Brain microvascular endothelial cell (primary cell): Measurements from ENCODE around the gene POLR2A.

ENCODE experiments used
- DNase-seq: peaks from one replicate; pipeline ENCODE4 v3.0.0-alpha.2; 2020
- H3K27ac ChIP-seq: fragments of 250-450 bp; sonication (Bioruptor Pico); 2 replicates; pipeline ENCODE4 v1.5.1; 2020; ENCODE audit warnings: mild to moderate bottlenecking, moderate library complexity
- H3K27me3 ChIP-seq: fragments of 250-450 bp; sonication (Bioruptor Pico); replicated peaks from 2 replicates; pipeline ENCODE4 v1.5.1; 2020; ENCODE audit warnings: mild to moderate bottlenecking
- H3K36me3 ChIP-seq: fragments of 250-450 bp; sonication (Bioruptor Pico); replicated peaks from 2 replicates; pipeline ENCODE4 v1.5.1; 2020; ENCODE audit warnings: mild to moderate bottlenecking
- H3K4me3 ChIP-seq: 2 replicates; pipeline ENCODE4 v1.5.1; 2011; ENCODE audit warnings: low read depth, mild to moderate bottlenecking, control low read depth, low read length, moderate library complexity
- CTCF ChIP-seq: IDR thresholded peaks from 2 replicates; pipeline ENCODE4 v1.5.1; 2011; ENCODE audit warnings: low read depth, mild to moderate bottlenecking, moderate library complexity, low read length, control low read depth, inconsistent platforms; ENCODE audit errors: missing control alignments
- in situ Hi-C: cut with HindIII; loops from 2 replicates; pipeline ENCODE4 v1.10.0; 2017; ENCODE audit warnings: low sequenced_read_pairs, low pct_ligation_motif_present

POLR2A gene

GRCh38 chr17:7502171-7502847 lies 18.1 kb downstream of the POLR2A start:
- TF ChIP-seq CTCF: no peak
- H3K27ac ChIP-seq: no peak overlapping the region
- H3K27me3 ChIP-seq: no peaks in the 10 kb centered on the region
- no peak for DNase-seq
- peaks cover 90% of the 10 kb centered on the region for H3K36me3 ChIP-seq
- in situ Hi-C loops: no loop called here
- H3K4me3 ChIP-seq: no peak overlapping the region

DNA sequence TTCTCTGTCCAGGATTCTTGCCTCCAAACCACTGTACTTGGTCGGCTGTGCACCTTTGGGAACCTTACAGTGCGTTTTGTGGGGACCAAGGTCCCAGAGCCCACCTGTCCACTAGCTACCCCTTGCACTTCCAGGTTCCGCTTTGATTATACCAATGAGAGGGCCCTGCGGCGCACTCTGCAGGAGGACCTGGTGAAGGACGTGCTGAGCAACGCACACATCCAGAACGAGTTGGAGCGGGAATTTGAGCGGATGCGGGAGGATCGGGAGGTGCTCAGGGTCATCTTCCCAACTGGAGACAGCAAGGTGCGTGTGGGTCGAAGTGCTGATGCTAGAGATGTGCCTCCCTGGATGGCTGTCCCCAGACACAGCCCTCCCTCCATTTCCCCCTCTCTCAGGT lies 18.8 kb downstream of the POLR2A start:
- Histone ChIP-seq H3K27ac (no peak overlapping the region), H3K36me3 (peaks cover 85% of the 10 kb centered on the region), H3K4me3 (no peak overlapping the region), H3K27me3 (no peaks in the 10 kb centered on the region)
- peak; percentile 53 for TF ChIP-seq CTCF
- DNase-seq: no peak
- in situ Hi-C loops: no loop called here

- Histone ChIP-seq H3K27ac (no peak overlapping the region), H3K27me3 (no peaks in the 10 kb centered on the region), H3K4me3 (no peak overlapping the region), H3K36me3 (peaks cover 86% of the 10 kb centered on the region)
- in situ Hi-C loops: no loop called here
- no peak for TF ChIP-seq CTCF
- DNase-seq: no peak
Measured at GRCh38 chr17:7503521-7503920, 19.4 kb downstream of the POLR2A start.

- in situ Hi-C loops: no loop called here
- Histone ChIP-seq H3K27ac (no peak overlapping the region), H3K27me3 (no peaks in the 10 kb centered on the region), H3K4me3 (no peak overlapping the region), H3K36me3 (peaks cover 83% of the 10 kb centered on the region)
- no peak for DNase-seq
- no peak for TF ChIP-seq CTCF
Measured at GRCh38 chr17:7508145-7508544, 24.0 kb downstream of the POLR2A start.

DNA sequence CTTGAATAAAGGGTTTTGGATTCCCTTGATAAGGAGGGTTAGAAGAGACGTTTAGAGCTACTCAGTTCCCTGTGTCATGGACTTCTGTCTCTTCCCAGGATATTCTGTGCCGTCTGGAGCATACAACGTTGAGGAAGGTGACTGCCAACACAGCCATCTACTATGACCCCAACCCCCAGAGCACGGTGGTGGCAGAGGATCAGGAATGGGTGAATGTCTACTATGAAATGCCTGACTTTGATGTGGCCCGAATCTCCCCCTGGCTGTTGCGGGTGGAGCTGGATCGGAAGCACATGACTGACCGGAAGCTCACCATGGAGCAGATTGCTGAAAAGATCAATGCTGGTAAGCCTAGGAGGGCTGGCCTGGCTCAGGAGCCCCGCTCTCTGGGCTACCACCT lies 24.7 kb downstream of the POLR2A start:
- H3K36me3 ChIP-seq: peaks cover 83% of the 10 kb centered on the region
- DNase-seq: no peak
- no peak for TF ChIP-seq CTCF
- no peaks in the 10 kb centered on the region for H3K27me3 ChIP-seq
- in situ Hi-C loops: no loop called here
- H3K4me3 ChIP-seq: no peak overlapping the region
- H3K27ac ChIP-seq: no peak overlapping the region

GRCh38 chr17:7509937-7510336 lies 25.8 kb downstream of the POLR2A start:
- no peak for TF ChIP-seq CTCF
- no peaks in the 10 kb centered on the region for H3K27me3 ChIP-seq
- H3K27ac ChIP-seq: no peak overlapping the region
- H3K36me3 ChIP-seq: peaks cover 81% of the 10 kb centered on the region
- no peak for DNase-seq
- in situ Hi-C loops: no loop called here
- no peak overlapping the region for H3K4me3 ChIP-seq
